Inflammatory macrophage treated with lipopolysaccharide for 1 hour (primary cell): ENCODE results near the gene SLC66A2.
"Not testable (repeated sequence)": the region's sequence is repeated elsewhere in the genome, so short reads cannot be mapped to it uniquely, and the experiment has no call there.

Experiments used
- DNase-seq, 2 donors: peaks; one replicate each; pipeline ENCODE4 v3.0.0-alpha.2; 2020 to 2022

Gene SLC66A2

GRCh38 chr18:79970419-79971133, 19.1 kb upstream of the SLC66A2 start:
- no peak for DNase-seq

GRCh38 chr18:79965119-79965902, 13.9 kb upstream of the SLC66A2 start:
- no peak for DNase-seq

GRCh38 chr18:79964330-79965118, 13.1 kb upstream of the SLC66A2 start, which contains the start of gene HSBP1L1:
HSBP1L1 (plus strand) TSS chr18:79964643; CDS start chr18:79964736, 93 bp downstream.
- DNase-seq = no peak

- DNase-seq = no peak
Measured at GRCh38 chr18:79963658-79964329, 12.3 kb upstream of the SLC66A2 start.

DNA sequence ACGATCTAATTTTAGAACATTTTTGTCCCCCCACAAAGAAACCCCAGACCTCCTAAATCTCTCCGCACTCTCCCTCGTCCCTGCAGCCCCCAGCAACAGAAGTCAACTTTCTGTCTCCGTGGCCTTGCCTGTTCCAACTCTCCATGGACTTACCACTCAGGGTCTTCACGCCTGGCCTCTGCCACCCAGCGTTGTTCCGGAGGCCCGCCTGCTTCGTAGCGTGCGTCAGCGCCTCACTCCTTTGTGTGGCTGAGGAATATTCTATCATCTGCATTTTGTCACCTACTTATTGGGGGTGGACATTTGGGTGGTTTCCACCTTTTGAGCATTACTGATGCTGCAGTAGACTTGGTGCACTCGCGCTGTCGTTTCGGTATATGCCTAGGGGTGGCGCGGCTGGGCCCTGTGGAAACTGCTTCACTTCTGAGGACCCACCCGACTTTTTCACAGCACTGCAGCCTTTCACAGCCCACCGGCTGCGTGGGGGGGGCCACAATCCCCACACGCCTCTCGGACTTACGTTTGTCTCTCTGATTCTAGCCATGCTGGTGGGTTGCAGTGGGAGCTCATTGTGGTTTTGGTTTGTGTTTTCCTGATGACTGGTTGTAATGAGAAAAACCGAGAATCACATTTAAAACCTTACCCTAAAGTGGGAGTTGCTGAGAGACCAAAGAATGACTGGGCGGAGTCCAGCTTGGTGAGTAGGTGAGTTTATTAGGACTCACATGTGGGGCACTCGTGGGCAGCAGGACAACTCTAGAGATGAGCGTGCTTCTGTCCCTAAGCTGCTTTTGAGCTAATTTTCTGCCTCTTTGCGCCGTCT, 11.6 kb upstream of the SLC66A2 start:
- no peak for DNase-seq

- no peak for DNase-seq
Measured at GRCh38 chr18:79962311-79962710, 10.9 kb upstream of the SLC66A2 start.

- DNase-seq = peak in 1 of 2 donors; percentile 42
Measured at GRCh38 chr18:79961527-79962291, 10.3 kb upstream of the SLC66A2 start.

GRCh38 chr18:79960921-79961526, 9.6 kb upstream of the SLC66A2 start:
- DNase-seq = no peak

DNA sequence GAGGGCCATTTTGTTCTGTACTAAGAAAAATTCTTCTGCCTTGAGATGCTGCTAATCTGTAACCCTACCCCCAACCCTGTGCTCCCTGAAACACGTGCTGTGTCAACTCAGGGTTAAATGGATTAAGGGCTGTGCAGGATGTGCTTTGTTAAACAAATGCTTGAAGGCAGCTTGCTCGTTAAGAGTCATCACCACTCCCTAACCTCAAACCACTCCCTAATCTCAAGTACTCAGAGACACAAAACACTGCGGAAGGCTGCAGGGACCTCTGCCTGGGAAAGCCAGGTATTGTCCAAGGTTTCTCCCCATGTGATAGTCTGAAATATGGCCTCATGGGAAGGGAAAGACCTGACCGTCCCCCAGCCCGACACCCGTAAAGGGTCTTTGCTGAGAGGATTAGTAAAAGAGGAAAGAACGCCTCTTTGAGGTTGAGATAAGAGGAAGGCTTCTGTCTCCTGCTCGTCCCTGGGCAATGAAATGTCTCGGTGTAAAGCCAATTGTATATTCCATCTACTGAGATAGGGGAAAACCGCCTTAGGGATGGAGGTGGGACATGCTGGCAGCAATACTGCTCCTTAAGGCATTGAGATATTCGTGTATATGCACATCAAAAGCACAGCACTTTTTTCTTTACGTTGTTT, 8.8 kb upstream of the SLC66A2 start:
- DNase-seq = not testable (repeated sequence)

- no peak for DNase-seq
Measured at GRCh38 chr18:79958981-79959380, 7.5 kb upstream of the SLC66A2 start.

- DNase-seq = no peak
Measured at GRCh38 chr18:79956276-79956675, 4.8 kb upstream of the SLC66A2 start.

- DNase-seq = peak; percentile 65 to 91
Measured at GRCh38 chr18:79955302-79956075, 4.0 kb upstream of the SLC66A2 start.

GRCh38 chr18:79954791-79955190, 3.3 kb upstream of the SLC66A2 start:
- DNase-seq = peak in 1 of 2 donors; percentile 13

DNA sequence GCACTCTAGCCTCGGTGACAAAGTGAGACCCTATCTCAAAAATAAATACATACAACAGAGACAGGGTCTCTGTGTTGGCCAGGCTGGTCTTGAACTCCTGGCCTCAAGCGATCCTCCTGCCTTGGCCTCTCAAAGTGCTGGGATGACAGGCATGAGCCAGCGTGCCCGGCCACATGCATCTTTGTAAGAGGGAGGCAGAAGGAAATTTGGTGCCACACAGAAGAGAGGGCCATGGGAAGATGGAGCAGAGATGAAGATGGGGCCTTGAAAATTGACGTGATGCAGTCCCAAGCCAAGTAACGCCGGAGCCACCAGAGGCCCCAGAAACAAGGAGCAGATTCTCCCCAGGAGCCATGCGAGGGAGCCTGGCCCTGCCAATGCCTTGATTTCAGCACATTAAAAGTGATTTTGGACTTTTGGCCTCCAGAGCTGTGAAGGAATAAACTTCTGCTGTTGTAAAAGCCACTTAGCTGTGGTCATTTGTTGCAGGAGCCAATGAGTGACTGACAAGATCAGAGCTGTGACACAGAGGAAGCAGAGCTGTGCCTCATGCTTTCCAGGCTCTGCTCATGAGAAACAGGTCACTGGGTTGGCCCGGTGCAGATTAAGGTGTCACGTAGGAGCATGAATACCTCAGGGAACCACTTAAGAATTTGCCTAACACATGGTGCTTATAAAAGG, 2.7 kb upstream of the SLC66A2 start:
- DNase-seq = peak; percentile 15 to 53

- no peak for DNase-seq
Measured at GRCh38 chr18:79952996-79953559, 1.6 kb upstream of the SLC66A2 start.

DNA sequence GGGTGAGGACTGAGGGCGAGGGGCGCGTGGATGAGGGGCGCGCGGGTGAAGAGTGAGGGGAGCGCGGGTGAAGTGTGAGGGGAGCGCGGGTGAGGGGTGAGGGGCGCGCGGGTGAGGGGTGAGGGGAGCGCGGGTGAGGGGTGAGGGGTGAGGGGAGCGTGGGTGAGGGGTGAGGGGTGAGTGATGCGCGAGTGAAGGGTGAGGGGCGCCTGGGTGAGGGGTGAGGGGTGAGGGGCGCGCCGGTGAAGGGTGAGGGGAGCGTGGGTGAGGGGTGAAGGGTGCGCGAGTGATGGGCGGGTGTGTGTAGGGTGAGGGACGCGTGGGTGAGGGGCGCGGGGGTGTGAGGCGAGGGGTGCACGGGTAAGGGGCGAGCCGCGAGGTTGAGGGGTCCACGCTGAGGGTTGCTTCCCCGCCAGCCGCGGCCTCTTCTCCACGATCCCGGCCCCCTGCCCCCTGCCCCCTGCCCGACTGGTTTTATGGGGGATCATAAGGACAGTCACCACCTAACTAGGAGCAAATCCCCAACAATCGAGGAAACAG, 1.1 kb upstream of the SLC66A2 start:
- no peak for DNase-seq

GRCh38 chr18:79950515-79951341, 725 bp downstream of the SLC66A2 start:
- peak; percentile 30 to 50 for DNase-seq
